Ovary (tissue), 9 donors: Measurements from ENCODE around the gene C2orf66. TPM values are rescaled to one million over a fixed set of nuclear protein-coding genes. Genes with fewer than 3 reads are reported as not detected.

Source experiments
- DNase-seq, 5 donors: peaks; one replicate each; pipeline ENCODE4 v3.0.0-alpha.2; 2019 to 2020
- H3K27ac ChIP-seq, 2 donors: fragments of 200-600 bp; one replicate each; pipeline versions ENCODE4 v1.5.1 to v1.8.0; 2019 to 2022
- H3K27me3 ChIP-seq: fragments of 200-600 bp; one replicate; pipeline ENCODE4 v1.8.0; 2022
- H3K36me3 ChIP-seq: fragments of 200-600 bp; sonication (generic); one replicate; pipeline ENCODE4 v1.5.1; 2019
- H3K4me1 ChIP-seq: one replicate; pipeline ENCODE4 v1.8.1; 2013; ENCODE audit warnings: mild to moderate bottlenecking, moderate library complexity; ENCODE audit not compliant: insufficient read depth
- H3K4me3 ChIP-seq: fragments of 200-600 bp; sonication (generic); one replicate; pipeline ENCODE4 v1.5.1; 2017
- H3K9me3 ChIP-seq, 2 donors: fragments of 200-600 bp in 1 of 2; sonication (generic) in 1 of 2; one replicate each; pipeline versions ENCODE4 v1.5.1 to v1.8.1; 2013 to 2019; ENCODE audit warnings: mild to moderate bottlenecking in 1 of 2, moderate library complexity in 1 of 2
- EP300 ChIP-seq: sonication (generic); formaldehyde crosslinking; IDR thresholded peaks from one replicate; pipeline ENCODE4 v1.6.1; 2017; ENCODE audit warnings: antibody characterized with exemption
- POLR2A ChIP-seq: fragments of 450-650 bp; IDR thresholded peaks from one replicate; pipeline ENCODE4 v1.6.1; 2017; ENCODE audit warnings: antibody characterized with exemption, mild to moderate bottlenecking, moderate library complexity
- WGBS, 3 donors: extraction: QIAGEN DNeasy Blood & Tissue Kit in 1 of 3; methylation state at CpG; one replicate each; pipeline versions ENCODE4 v1.1.5 to v1.1.7; 2013 to 2017; 5-methylcytosine and 5-hydroxymethylcytosine counted together
- intact Hi-C, 4 donors: fragments of 100-400 bp; cut with DNase I; formaldehyde crosslinking; loops; one replicate each; pipeline versions ENCODE4 v1.11.0 to v1.15.1; 2022 to 2023
- polyA plus RNA-seq, 2 donors: library from polyadenylated mRNA; stranded (reverse); fragments of 200-250 nt in 1 of 2; fragments of 350-450 nt in 1 of 2; fragmentation: Illumina TruSeq in 1 of 2; extraction: RNeasy Lipid Tissue Mini Kit (QIAGEN cat#74804) in 1 of 2; gene quantifications; one replicate each; pipeline ENCODE4 v1.2.3, GENCODE V29; 2013 to 2014
- total RNA-seq, 7 donors: library from RNA; depleted of rRNA in 2 of 7; stranded (reverse); fragments of >200 nt in 2 of 7; fragmentation: NEBNext Ultra II Directional in 3 of 7; extraction: Animal tissue kit (Norgen Biotek cat#: 25700) in 3 of 7; gene quantifications; one replicate each; pipeline versions ENCODE4 v1.1.0 to v1.2.4, GENCODE V29; 2016 to 2023
- TF ChIP-seq, protein P1 (sequence below), 3 donors: fragments of 450-650 bp in 2 of 3; fragments of 200-600 bp in 1 of 3; IDR thresholded peaks; one replicate each; pipeline versions ENCODE4 v1.5.1 to v1.8.0; 2016 to 2022; ENCODE audit warnings: antibody characterized with exemption in 3 of 3, mild to moderate bottlenecking in 1 of 3
- donor health status: DM: no; HTN: no; CAD: no; lungs with moderate emphysema.
- donor health status: DM: no; HTN: no; CAD: no.
- donor health status: Bipolar disorder and iron deficiency.
- donor health status: DM: yes; HTN: yes; CAD: no.
- donor health status: DM: no; HTN: no; CAD: no.
- donor health status: DM: yes; HTN: yes; CAD: no.

The C2orf66 gene
- total and polyA plus RNA-seq, 9 donors, result 0.07 to 0.22 (median 0.20) TPM; not detected in 6

- DNase-seq, result no peak
- no peak overlapping the region for H3K27ac ChIP-seq
- H3K36me3 ChIP-seq, result no peaks in the 10 kb centered on the region
- H3K9me3 ChIP-seq, result no peaks in the 10 kb centered on the region
- H3K27me3 ChIP-seq, result no peaks in the 10 kb centered on the region
- TF ChIP-seq EP300, result no peak
- no peak for TF ChIP-seq POLR2A
- TF ChIP-seq, protein P1, sequence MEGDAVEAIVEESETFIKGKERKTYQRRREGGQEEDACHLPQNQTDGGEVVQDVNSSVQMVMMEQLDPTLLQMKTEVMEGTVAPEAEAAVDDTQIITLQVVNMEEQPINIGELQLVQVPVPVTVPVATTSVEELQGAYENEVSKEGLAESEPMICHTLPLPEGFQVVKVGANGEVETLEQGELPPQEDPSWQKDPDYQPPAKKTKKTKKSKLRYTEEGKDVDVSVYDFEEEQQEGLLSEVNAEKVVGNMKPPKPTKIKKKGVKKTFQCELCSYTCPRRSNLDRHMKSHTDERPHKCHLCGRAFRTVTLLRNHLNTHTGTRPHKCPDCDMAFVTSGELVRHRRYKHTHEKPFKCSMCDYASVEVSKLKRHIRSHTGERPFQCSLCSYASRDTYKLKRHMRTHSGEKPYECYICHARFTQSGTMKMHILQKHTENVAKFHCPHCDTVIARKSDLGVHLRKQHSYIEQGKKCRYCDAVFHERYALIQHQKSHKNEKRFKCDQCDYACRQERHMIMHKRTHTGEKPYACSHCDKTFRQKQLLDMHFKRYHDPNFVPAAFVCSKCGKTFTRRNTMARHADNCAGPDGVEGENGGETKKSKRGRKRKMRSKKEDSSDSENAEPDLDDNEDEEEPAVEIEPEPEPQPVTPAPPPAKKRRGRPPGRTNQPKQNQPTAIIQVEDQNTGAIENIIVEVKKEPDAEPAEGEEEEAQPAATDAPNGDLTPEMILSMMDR (IDR thresholded peaks at IDR 0.05), result no peak
- intact Hi-C loops, result no loop called here
- H3K4me3 ChIP-seq, result no peak overlapping the region
- H3K4me1 ChIP-seq, result no peaks in the 10 kb centered on the region
Measured at GRCh38 chr2:196846295-196846694, 37.1 kb upstream of the C2orf66 start.

- no peak overlapping the region for H3K4me3 ChIP-seq
- no peak overlapping the region for H3K27ac ChIP-seq
- no peaks in the 10 kb centered on the region for H3K4me1 ChIP-seq
- 79 to 86% (median 82%) methylated on average over 3 of the region's 3 CpGs for WGBS, 3 donors
- H3K27me3 ChIP-seq, result no peaks in the 10 kb centered on the region
- no peak for DNase-seq
- no peaks in the 10 kb centered on the region for H3K36me3 ChIP-seq
- no peaks in the 10 kb centered on the region for H3K9me3 ChIP-seq
- no peak for TF ChIP-seq EP300
- intact Hi-C loops, result no loop called here
Measured at GRCh38 chr2:196845371-196845770, 36.2 kb upstream of the C2orf66 start.

GRCh38 chr2:196840171-196840570, 31.0 kb upstream of the C2orf66 start:
- no peaks in the 10 kb centered on the region for H3K36me3 ChIP-seq

DNA sequence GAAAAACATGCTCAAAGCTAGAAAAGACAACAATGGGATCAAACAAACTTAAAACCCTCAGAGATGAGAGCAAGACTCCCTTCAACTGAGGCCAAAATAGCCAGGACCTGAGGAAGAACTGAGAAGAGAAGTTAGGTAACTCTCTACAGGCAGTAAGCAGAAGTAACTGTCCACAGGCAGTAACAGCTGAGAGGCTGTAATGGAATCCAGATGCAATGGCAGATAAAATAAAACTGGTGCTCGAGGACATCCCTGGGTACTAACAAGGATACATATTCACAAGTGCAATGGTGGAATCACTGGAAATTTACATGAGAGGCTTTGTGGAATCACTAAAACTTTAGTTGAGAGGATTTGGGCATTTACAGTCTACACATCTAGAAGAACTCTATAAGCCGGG, 30.4 kb upstream of the C2orf66 start:
- no peaks in the 10 kb centered on the region for H3K36me3 ChIP-seq
- TF ChIP-seq EP300 (no peak), POLR2A (no peak)
- TF ChIP-seq, protein P1 (IDR thresholded peaks at IDR 0.05), result no peak
- WGBS, 3 donors, result 89 to 97% (median 91%) methylated on average over 2 of the region's 2 CpGs

More at GRCh38 chr2:196840171-196840570, 31.0 kb upstream of the C2orf66 start:
- WGBS, 3 donors, result 92 to 97% (median 94%) methylated on average over 2 of the region's 2 CpGs
- no peak for DNase-seq
- TF ChIP-seq, protein P1 (IDR thresholded peaks at IDR 0.05), result no peak
- no peak for TF ChIP-seq POLR2A
- Histone ChIP-seq H3K27ac (no peak overlapping the region), H3K4me3 (no peak overlapping the region), H3K4me1 (no peaks in the 10 kb centered on the region), H3K9me3 (no peaks in the 10 kb centered on the region), H3K27me3 (no peaks in the 10 kb centered on the region)
- intact Hi-C loops, result no loop called here

GRCh38 chr2:196836440-196836839, 27.3 kb upstream of the C2orf66 start:
- intact Hi-C loops, result no loop called here
- no peaks in the 10 kb centered on the region for H3K9me3 ChIP-seq
- no peak for DNase-seq
- H3K4me3 ChIP-seq, result no peak overlapping the region
- no peak overlapping the region for H3K27ac ChIP-seq
- H3K36me3 ChIP-seq, result no peaks in the 10 kb centered on the region
- H3K27me3 ChIP-seq, result no peaks in the 10 kb centered on the region
- TF ChIP-seq POLR2A (no peak), EP300 (no peak)
- TF ChIP-seq, protein P1 (IDR thresholded peaks at IDR 0.05), result no peak
- H3K4me1 ChIP-seq, result no peaks in the 10 kb centered on the region

More for the DNA sequence above, 30.4 kb upstream of the C2orf66 start:
- H3K27ac ChIP-seq, result no peak overlapping the region
- no peaks in the 10 kb centered on the region for H3K4me1 ChIP-seq
- intact Hi-C loops, result no loop called here
- no peaks in the 10 kb centered on the region for H3K9me3 ChIP-seq
- no peaks in the 10 kb centered on the region for H3K27me3 ChIP-seq
- no peak overlapping the region for H3K4me3 ChIP-seq
- DNase-seq, result no peak
